ENCODE data around the gene PLD4. TPM values are rescaled to one million over a fixed set of nuclear protein-coding genes. Genes with fewer than 3 reads are reported as not detected.

The PLD4 gene
- total and polyA plus RNA-seq, 5 donors, result 0.05 to 0.88 (median 0.14) TPM

DNA sequence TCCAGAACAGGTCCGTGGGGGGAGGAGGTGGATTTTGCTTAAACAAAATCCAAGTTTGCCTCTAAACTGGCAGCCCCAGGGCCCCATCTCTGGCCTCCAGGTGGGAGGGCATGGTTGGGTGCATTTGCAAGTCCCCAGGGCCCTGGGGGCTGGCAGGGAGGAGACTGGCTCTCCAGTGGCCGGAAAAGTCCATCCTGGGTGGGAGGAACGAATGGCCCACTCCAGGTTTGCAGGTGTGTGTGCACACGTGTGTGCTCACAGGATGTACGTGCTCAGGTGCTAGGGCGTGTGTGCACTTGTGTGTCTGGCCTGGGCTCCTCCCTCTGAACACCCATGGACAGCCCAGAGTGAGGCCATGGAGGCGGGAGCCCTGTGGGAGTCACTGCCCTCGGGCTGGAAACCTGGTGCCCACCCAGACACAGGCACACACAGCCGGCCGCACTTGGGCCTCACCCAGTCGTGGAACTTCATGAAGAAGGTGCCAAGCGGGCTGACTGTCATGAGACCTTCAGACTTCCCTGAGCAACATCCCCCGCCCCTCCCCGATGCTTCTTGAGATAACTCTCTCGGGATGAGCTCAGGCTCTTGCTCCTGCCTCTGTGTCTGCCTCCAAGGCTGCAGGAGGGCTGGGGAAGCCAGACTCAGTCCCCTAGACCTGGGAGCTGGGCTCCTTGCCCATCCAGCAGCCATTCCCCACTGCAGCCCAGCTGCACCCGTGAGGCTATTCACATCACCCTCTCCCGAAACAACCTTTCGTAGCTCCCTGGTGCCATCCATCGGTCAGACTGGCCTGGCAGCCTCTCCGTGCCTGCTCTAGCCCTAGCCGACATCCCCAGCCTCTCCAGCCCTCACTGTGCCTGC lies 44.1 kb downstream of the PLD4 start:
- intact Hi-C loops (cut with DNase I), result no loop called here
- ATAC-seq (no peak), DNase-seq (peak in 2 of 3 donors; percentile 60)
- WGBS, result 62% methylated on average over 21 of the region's 21 CpGs
- no peak overlapping the region for H3K27ac ChIP-seq (ENCODE audit: low read length)
- H3K27me3 ChIP-seq (ENCODE audit: control insufficient read depth, insufficient read depth), result no peaks in the 10 kb centered on the region
- H3K4me3 ChIP-seq (ENCODE audit: low read length), result no peak overlapping the region
- H3K4me1 ChIP-seq (ENCODE audit: control insufficient read depth, insufficient read depth, low read length), result peaks cover 7% of the 10 kb centered on the region
- no peaks in the 10 kb centered on the region for H3K9me3 ChIP-seq (ENCODE audit: control insufficient read depth, low read length)

DNA sequence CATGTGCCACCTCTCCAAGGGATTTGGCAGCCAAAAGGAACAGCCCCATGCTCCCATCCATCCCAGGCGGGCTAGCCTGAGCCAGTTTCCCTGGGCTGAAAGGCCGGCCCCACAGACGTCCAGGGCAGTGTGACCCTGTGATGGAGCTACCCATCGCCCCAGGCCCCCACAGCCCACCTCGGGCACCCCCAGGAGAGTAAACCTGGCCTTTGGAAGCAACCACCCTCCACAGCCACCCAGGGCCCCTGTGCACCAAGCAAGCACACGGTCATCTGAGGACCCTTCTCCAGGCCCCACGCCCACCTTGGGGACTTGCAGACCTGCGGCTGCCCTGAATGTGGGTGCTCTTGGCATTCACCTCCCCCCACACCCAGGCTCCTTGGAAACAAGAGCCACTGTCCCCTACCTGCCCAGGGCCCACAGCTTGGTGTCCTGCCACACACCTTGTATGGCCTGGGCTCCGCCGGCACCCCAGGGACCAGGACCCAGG lies 45.1 kb downstream of the PLD4 start:
- 91% methylated on average over 10 of the region's 10 CpGs for WGBS
- DNase-seq (peak in 2 of 3 donors; percentile 27 to 32), ATAC-seq (no peak)
- no peak overlapping the region for H3K4me3 ChIP-seq (ENCODE audit: low read length)
- no peaks in the 10 kb centered on the region for H3K9me3 ChIP-seq (ENCODE audit: control insufficient read depth, low read length)
- no peak overlapping the region for H3K27ac ChIP-seq (ENCODE audit: low read length)
- peaks cover 9% of the 10 kb centered on the region for H3K4me1 ChIP-seq (ENCODE audit: control insufficient read depth, insufficient read depth, low read length)
- intact Hi-C loops (cut with DNase I), result no loop called here
- H3K27me3 ChIP-seq (ENCODE audit: control insufficient read depth, insufficient read depth), result no peaks in the 10 kb centered on the region

DNA sequence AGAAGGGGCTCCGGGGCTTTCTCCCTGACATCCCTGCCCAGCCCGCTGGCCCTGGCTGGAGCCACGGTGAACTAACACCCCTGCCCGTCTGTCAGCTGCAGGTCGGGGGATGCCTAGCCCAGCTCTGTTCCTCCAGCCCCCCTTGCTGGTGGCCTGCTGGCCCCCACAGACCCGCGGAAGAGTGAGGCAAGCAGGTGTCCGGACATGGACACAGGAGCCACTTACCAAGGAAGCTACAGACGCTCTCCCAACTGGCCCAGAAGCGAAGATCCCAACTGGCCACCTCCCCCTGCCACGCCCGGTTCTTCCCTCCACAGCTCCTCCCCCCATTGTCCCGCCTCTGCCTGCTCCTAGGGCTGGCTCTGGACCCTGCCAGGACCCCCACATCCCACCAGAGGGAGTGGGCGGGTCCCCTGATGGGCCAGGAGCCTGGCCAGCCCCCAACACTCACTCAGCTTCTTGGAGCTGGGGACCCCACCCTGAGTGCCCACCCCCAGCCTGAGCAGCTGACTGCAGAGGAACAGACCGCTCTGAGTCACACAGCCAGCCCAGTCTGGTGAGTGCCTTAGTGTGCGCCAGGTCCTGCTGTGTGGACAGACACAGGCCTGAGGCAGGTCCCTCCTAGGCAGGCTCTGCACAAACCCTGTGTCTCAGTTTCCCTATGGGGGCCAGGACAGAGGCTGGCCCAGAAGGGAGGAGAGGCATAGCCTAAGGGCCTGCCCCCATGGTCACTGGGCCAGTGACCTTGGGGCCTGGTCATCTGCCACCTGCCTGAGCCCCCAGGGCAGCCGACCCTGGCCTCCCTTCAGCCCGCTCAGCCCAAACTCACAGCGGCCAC lies 45.8 kb downstream of the PLD4 start:
- peak; percentile 76 to 85 (median 79) for DNase-seq
- no peak overlapping the region for H3K27ac ChIP-seq (ENCODE audit: low read length)
- intact Hi-C loops (cut with DNase I), result no loop called here
- H3K4me1 ChIP-seq (ENCODE audit: control insufficient read depth, insufficient read depth, low read length), result peaks cover 9% of the 10 kb centered on the region
- ATAC-seq, result peak in 1 of 2 donors; percentile 31
- no peaks in the 10 kb centered on the region for H3K27me3 ChIP-seq (ENCODE audit: control insufficient read depth, insufficient read depth)
- H3K9me3 ChIP-seq (ENCODE audit: control insufficient read depth, low read length), result no peaks in the 10 kb centered on the region
- WGBS, result 71% methylated on average over 19 of the region's 19 CpGs
- no peak overlapping the region for H3K4me3 ChIP-seq (ENCODE audit: low read length)

DNA sequence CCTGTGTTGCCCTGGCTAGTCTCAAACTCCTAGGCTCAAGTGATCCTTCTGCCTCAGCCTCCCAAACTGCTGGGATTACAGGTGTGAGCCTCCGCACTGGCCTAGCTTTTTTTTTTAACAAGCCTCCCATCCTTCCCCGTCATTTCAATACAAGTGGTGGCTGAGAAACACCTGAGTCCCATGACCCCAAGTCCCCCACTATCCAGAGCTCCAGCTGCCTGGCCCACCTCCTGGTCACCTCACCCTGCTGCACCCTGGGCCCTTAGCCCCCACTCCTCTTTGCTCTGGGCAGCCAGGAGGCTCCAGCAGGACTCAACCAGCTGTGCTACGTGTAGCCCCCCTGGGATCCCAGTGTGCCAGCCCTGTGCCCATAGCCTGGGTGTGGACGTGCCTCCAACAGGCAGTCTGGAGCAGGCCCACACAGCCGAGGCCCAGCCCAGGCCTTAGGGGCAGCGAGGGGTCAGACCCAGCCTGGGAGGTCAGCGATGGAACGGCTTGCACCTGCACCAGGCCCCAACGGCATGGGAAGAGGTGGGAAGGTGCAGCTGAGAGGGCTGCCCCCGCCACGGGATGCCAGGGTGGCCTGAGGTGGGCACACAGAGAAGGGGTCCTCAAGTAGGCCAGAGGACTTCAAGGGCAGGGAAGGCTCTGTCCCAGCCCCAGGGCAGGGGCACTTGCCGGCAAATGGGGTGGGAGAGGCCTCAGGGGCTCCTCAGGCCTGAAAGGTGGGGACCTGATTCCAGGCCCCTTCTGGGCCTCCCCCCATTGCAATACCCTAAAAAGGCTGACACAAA lies 47.0 kb downstream of the PLD4 start:
- intact Hi-C loops (cut with DNase I), result no loop called here
- ATAC-seq (no peak), DNase-seq (peak in 2 of 3 donors; percentile 46 to 51)
- 96% methylated on average over 12 of the region's 12 CpGs for WGBS
- no peaks in the 10 kb centered on the region for H3K27me3 ChIP-seq (ENCODE audit: control insufficient read depth, insufficient read depth)
- H3K27ac ChIP-seq (ENCODE audit: low read length), result no peak overlapping the region
- H3K9me3 ChIP-seq (ENCODE audit: control insufficient read depth, low read length), result no peaks in the 10 kb centered on the region
- H3K4me3 ChIP-seq (ENCODE audit: low read length), result no peak overlapping the region
- peaks cover 9% of the 10 kb centered on the region for H3K4me1 ChIP-seq (ENCODE audit: control insufficient read depth, insufficient read depth, low read length)

GRCh38 chr14:104972301-104973134 lies 47.8 kb downstream of the PLD4 start:
- no peaks in the 10 kb centered on the region for H3K9me3 ChIP-seq (ENCODE audit: control insufficient read depth, low read length)
- H3K4me1 ChIP-seq (ENCODE audit: control insufficient read depth, insufficient read depth, low read length), result peaks cover 7% of the 10 kb centered on the region
- DNase-seq, result peak; percentile 37 to 68 (median 59)
- WGBS, result 86% methylated on average over 28 of the region's 28 CpGs
- H3K4me3 ChIP-seq (ENCODE audit: low read length), result no peak overlapping the region
- no peak for ATAC-seq
- H3K27me3 ChIP-seq (ENCODE audit: control insufficient read depth, insufficient read depth), result no peaks in the 10 kb centered on the region
- intact Hi-C loops (cut with DNase I), result no loop called here
- peak overlapping the region; percentile 22 for H3K27ac ChIP-seq (ENCODE audit: low read length)

GRCh38 chr14:104973135-104973384 lies 48.4 kb downstream of the PLD4 start:
- ATAC-seq (peak; percentile 73 to 82), DNase-seq (peak; percentile 88 to 92 (median 91))
- intact Hi-C loops (cut with DNase I), result no loop called here
- Histone ChIP-seq H3K27ac (ENCODE audit: low read length) (peak overlapping the region; percentile 22), H3K27me3 (ENCODE audit: control insufficient read depth, insufficient read depth) (no peaks in the 10 kb centered on the region), H3K4me1 (ENCODE audit: control insufficient read depth, insufficient read depth, low read length) (peaks cover 10% of the 10 kb centered on the region), H3K4me3 (ENCODE audit: low read length) (no peak overlapping the region), H3K9me3 (ENCODE audit: control insufficient read depth, low read length) (no peaks in the 10 kb centered on the region)
- 61% methylated on average over 12 of the region's 12 CpGs for WGBS

GRCh38 chr14:104973385-104974145 lies 48.9 kb downstream of the PLD4 start:
- Histone ChIP-seq H3K4me3 (ENCODE audit: low read length) (no peak overlapping the region), H3K27me3 (ENCODE audit: control insufficient read depth, insufficient read depth) (no peaks in the 10 kb centered on the region), H3K4me1 (ENCODE audit: control insufficient read depth, insufficient read depth, low read length) (peaks cover 10% of the 10 kb centered on the region), H3K27ac (ENCODE audit: low read length) (peak overlapping the region; percentile 13), H3K9me3 (ENCODE audit: control insufficient read depth, low read length) (no peaks in the 10 kb centered on the region)
- intact Hi-C loops (cut with DNase I), result loop anchor here in 1 of 4 donors (2.0 kb wide), 1 partner anchor 113 kb away; no protein-coding TSS in a partner anchor
- DNase-seq, result peak; percentile 81 to 89 (median 85)
- ATAC-seq, result peak; percentile 48 to 74
- 32% methylated on average over 23 of the region's 23 CpGs for WGBS

DNA sequence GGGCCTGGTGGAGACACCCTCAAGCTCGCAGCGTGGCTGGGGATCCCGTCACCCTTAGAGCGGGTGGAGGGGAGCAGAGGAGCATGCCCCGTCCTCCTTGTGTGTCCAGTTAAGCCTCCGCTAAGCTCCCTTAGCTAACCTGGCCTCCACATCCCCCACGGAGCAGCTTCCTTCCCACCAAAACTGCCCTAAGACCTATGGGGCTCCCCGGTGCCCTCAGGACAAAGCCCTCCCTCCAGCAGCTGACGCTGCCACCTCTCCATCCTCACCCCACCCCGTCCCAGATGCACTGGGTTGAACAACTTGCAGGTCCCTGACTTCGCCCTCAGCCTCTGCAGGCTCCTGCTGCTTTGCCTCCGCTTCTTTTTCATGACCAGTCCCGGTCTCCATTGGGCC lies 49.5 kb downstream of the PLD4 start:
- peaks cover 10% of the 10 kb centered on the region for H3K4me1 ChIP-seq (ENCODE audit: control insufficient read depth, insufficient read depth, low read length)

GRCh38 chr14:104974665-104975390 lies 50.1 kb downstream of the PLD4 start:
- WGBS, result 95% methylated on average over 14 of the region's 14 CpGs

More for the DNA sequence above, 49.5 kb downstream of the PLD4 start:
- ATAC-seq, result no peak
- no peak for DNase-seq
- no peaks in the 10 kb centered on the region for H3K9me3 ChIP-seq (ENCODE audit: control insufficient read depth, low read length)
- WGBS, result 63% methylated on average over 13 of the region's 13 CpGs
- intact Hi-C loops (cut with DNase I), result loop anchor here in 1 of 4 donors (2.0 kb wide), 1 partner anchor 113 kb away; no protein-coding TSS in a partner anchor
- no peak overlapping the region for H3K4me3 ChIP-seq (ENCODE audit: low read length)
- H3K27me3 ChIP-seq (ENCODE audit: control insufficient read depth, insufficient read depth), result no peaks in the 10 kb centered on the region
- no peak overlapping the region for H3K27ac ChIP-seq (ENCODE audit: low read length)

More at GRCh38 chr14:104974665-104975390, 50.1 kb downstream of the PLD4 start:
- no peaks in the 10 kb centered on the region for H3K27me3 ChIP-seq (ENCODE audit: control insufficient read depth, insufficient read depth)
- H3K4me3 ChIP-seq (ENCODE audit: low read length), result no peak overlapping the region
- intact Hi-C loops (cut with DNase I), result loop anchor here in 2 of 4 donors (1.0 to 5.0 kb wide), 3 partner anchors 67 to 112 kb away; no protein-coding TSS in a partner anchor
- no peak overlapping the region for H3K27ac ChIP-seq (ENCODE audit: low read length)
- DNase-seq (peak in 2 of 3 donors; percentile 38 to 51), ATAC-seq (no peak)
- H3K4me1 ChIP-seq (ENCODE audit: control insufficient read depth, insufficient read depth, low read length), result peaks cover 10% of the 10 kb centered on the region
- no peaks in the 10 kb centered on the region for H3K9me3 ChIP-seq (ENCODE audit: control insufficient read depth, low read length)
